OCI-LY7 (cell line): ENCODE data around the gene MTMR11. TPM values are rescaled to one million over a fixed set of nuclear protein-coding genes. Genes with fewer than 3 reads are reported as not detected.

Source experiments
- BruUV-seq: library from RNA; stranded (reverse); fragments of 400-500 nt; replicated peaks from 2 replicates; lab custom pipeline; 2021; lab: Mats Ljungman, UMichigan
- CTCF ChIA-PET: fragments of 300-600 bp; sonication (Branson Sonifier 250); formaldehyde crosslinking; loops from one replicate; lab custom pipeline; 2022; ENCODE audit warnings: antibody characterized with exemption; ENCODE audit not compliant: unreplicated experiment; lab: Charles Lee
- POLR2A ChIA-PET: fragments of 300-600 bp; sonication (Branson Sonifier 250); formaldehyde crosslinking; loops from one replicate; lab custom pipeline; 2022; ENCODE audit warnings: antibody characterized with exemption; lab: Charles Lee
- DNase-seq: peaks from one replicate; pipeline ENCODE4 v3.0.0-alpha.2; 2015; ENCODE audit warnings: low spot score
- H2AFZ ChIP-seq: fragments of 200-600 bp; sonication (generic), shearing (Covaris generic); 2 replicates; pipeline ENCODE4 v1.6.1; 2014; ENCODE audit warnings: mild to moderate bottlenecking, antibody characterized with exemption, low read length, moderate library complexity
- H3K27ac ChIP-seq: fragments of 200-600 bp; sonication (generic); 2 replicates; pipeline ENCODE4 v1.5.1; 2014; ENCODE audit warnings: mixed run types, low read depth, mild to moderate bottlenecking, moderate library complexity, low read length, inconsistent platforms; ENCODE audit not compliant: poor library complexity, severe bottlenecking
- H3K36me3 ChIP-seq: fragments of 200-600 bp; sonication (generic); 2 replicates; pipeline ENCODE4 v1.6.1; 2014; ENCODE audit warnings: mild to moderate bottlenecking, antibody characterized with exemption, low read length, moderate library complexity, mixed read lengths; ENCODE audit not compliant: insufficient read depth
- H3K4me1 ChIP-seq: fragments of 200-600 bp; sonication (generic); 2 replicates; pipeline ENCODE4 v1.5.1; 2014; ENCODE audit warnings: mild to moderate bottlenecking, low read length; ENCODE audit not compliant: insufficient read depth, poor library complexity, severe bottlenecking
- H3K4me2 ChIP-seq: fragments of 200-600 bp; sonication (generic); 2 replicates; pipeline ENCODE4 v1.6.1; 2014; ENCODE audit warnings: mild to moderate bottlenecking, low read length
- H3K4me3 ChIP-seq: fragments of 200-600 bp; sonication (generic); 2 replicates; pipeline ENCODE4 v1.5.1; 2014; ENCODE audit warnings: mild to moderate bottlenecking, low read depth, low read length; ENCODE audit not compliant: poor library complexity, severe bottlenecking
- H3K79me2 ChIP-seq: fragments of 200-600 bp; sonication (generic); 2 replicates; pipeline ENCODE4 v1.6.1; 2016; ENCODE audit warnings: low read depth, mild to moderate bottlenecking, low read length, moderate library complexity, mixed read lengths; ENCODE audit not compliant: insufficient read depth
- H3K9me2 ChIP-seq: fragments of 200-600 bp; sonication (generic); 2 replicates; pipeline ENCODE4 v1.6.1; 2016; ENCODE audit warnings: mild to moderate bottlenecking, low read length, mixed read lengths; ENCODE audit not compliant: insufficient read depth
- H3K9me3 ChIP-seq: fragments of 200-600 bp; sonication (generic); 2 replicates; pipeline ENCODE4 v1.6.1; 2014; ENCODE audit warnings: mild to moderate bottlenecking, mixed run types, low read length, mixed read lengths
- H4K20me1 ChIP-seq: fragments of 200-600 bp; sonication (generic); 2 replicates; pipeline ENCODE4 v1.6.1; 2014; ENCODE audit warnings: mild to moderate bottlenecking, antibody characterized with exemption, low read length, moderate library complexity, mixed read lengths; ENCODE audit not compliant: insufficient read depth
- CTCF ChIP-seq: fragments of 200-600 bp; sonication (generic); conservative IDR thresholded peaks from 2 replicates; pipeline ENCODE4 v1.5.1; 2014; ENCODE audit warnings: mild to moderate bottlenecking, antibody characterized with exemption, low read length, moderate library complexity, mixed read lengths
- EZH2phosphoT487 ChIP-seq: fragments of 200-600 bp; sonication (generic); IDR thresholded peaks from 2 replicates; pipeline ENCODE4 v1.6.1; 2018; ENCODE audit warnings: low read depth, borderline replicate concordance, mild to moderate bottlenecking, mixed run types, antibody characterized with exemption, low read length, moderate library complexity, mixed read lengths
- intact Hi-C: fragments of 100-400 bp; cut with micrococcal nuclease; formaldehyde crosslinking; loops from one replicate; pipeline ENCODE4 v1.10.0; 2022; ENCODE audit not compliant: unreplicated experiment
- total RNA-seq, 2 experiments: library from RNA; depleted of rRNA in 1 of 2; stranded (reverse); fragments of >200 nt in 1 of 2; shearing (Covaris generic) in 1 of 2; gene quantifications; 2 replicates each; pipeline ENCODE4 v1.2.3, GENCODE V29; 2014 to 2022

MTMR11 gene
- total RNA-seq, 2 experiments from 2014 or later = 0.09 TPM; not detected in 1

GRCh38 chr1:149899460-149900284, 37.0 kb downstream of the MTMR11 start, which contains the start of gene BOLA1:
Gene BOLA1 (plus strand): TSS chr1:149899568. CDS start chr1:149900060, 492 bp downstream.
- DNase-seq = peak; percentile 85
- peaks cover 8% of the 10 kb centered on the region for H3K4me1 ChIP-seq
- H3K27ac ChIP-seq = no peak within 1 kb of the TSS
- intact Hi-C loops = no loop called here
- H3K36me3 ChIP-seq = no peaks in the 10 kb centered on the region
- BruUV-seq = no TSS peak
- TF ChIP-seq CTCF (no peak), EZH2phosphoT487 (no peak)
- no peaks in the 10 kb centered on the region for H4K20me1 ChIP-seq
- ChIA-PET POLR2A (no interaction called here), CTCF (no interaction called here)
- H3K4me3 ChIP-seq = peak within 1 kb of the TSS; percentile 70
- peak within 1 kb of the TSS; percentile 97 for H2AFZ ChIP-seq
- H3K79me2 ChIP-seq = no peaks in the 10 kb centered on the region
- no peaks in the 10 kb centered on the region for H3K9me2 ChIP-seq
- H3K4me2 ChIP-seq = peak within 1 kb of the TSS; percentile 82
- H3K9me3 ChIP-seq = no peaks in the 10 kb centered on the region; the same call in 1 of the 2 replicates

- intact Hi-C loops = no loop called here
- H2AFZ ChIP-seq = no peak overlapping the region
- no peaks in the 10 kb centered on the region for H4K20me1 ChIP-seq
- H3K4me1 ChIP-seq = peaks cover 8% of the 10 kb centered on the region
- H3K4me3 ChIP-seq = no peak overlapping the region
- BruUV-seq = no TSS peak
- TF ChIP-seq EZH2phosphoT487 (no peak), CTCF (no peak)
- ChIA-PET CTCF (no interaction called here), POLR2A (no interaction called here)
- H3K79me2 ChIP-seq = no peaks in the 10 kb centered on the region
- H3K4me2 ChIP-seq = no peak overlapping the region
- no peaks in the 10 kb centered on the region for H3K9me2 ChIP-seq
- no peak for DNase-seq
- H3K36me3 ChIP-seq = no peaks in the 10 kb centered on the region
- no peaks in the 10 kb centered on the region; the same call in 1 of the 2 replicates for H3K9me3 ChIP-seq
- no peak overlapping the region for H3K27ac ChIP-seq
Measured at GRCh38 chr1:149896575-149896974, 40.1 kb downstream of the MTMR11 start.

GRCh38 chr1:149888999-149889289, 47.7 kb downstream of the MTMR11 start:
- Histone ChIP-seq H3K4me2 (peak overlapping the region; percentile 76), H2AFZ (peak overlapping the region; percentile 22; the same call in 1 of the 2 replicates)
- BruUV-seq = no TSS peak

More at GRCh38 chr1:149888999-149889289, 47.7 kb downstream of the MTMR11 start:
- H3K4me1 ChIP-seq = peaks cover 35% of the 10 kb centered on the region
- ChIA-PET CTCF (no interaction called here), POLR2A (interaction anchor here (0.7 to 6.0 kb wide), 8 partner anchors 39 to 373 kb away, joined by 3 to 37 read pairs (median 4); partner anchors contain the start of gene SF3B4)
- H3K27ac ChIP-seq = peak overlapping the region; percentile 98
- H3K9me3 ChIP-seq = no peaks in the 10 kb centered on the region
- H3K79me2 ChIP-seq = 0 out of 2 replicates have a peak, but pooled peaks cover 2% of the 10 kb centered on the region
- H3K36me3 ChIP-seq = peaks cover 3% of the 10 kb centered on the region; the same call in 1 of the 2 replicates
- H3K9me2 ChIP-seq = no peaks in the 10 kb centered on the region
- intact Hi-C loops = loop anchor here (1.0 to 10.0 kb wide), 3 partner anchors 38 to 276 kb away; partner anchors contain the start of gene SF3B4
- TF ChIP-seq EZH2phosphoT487 = no peak
- TF ChIP-seq CTCF = no peak
- H3K4me3 ChIP-seq = peak overlapping the region; percentile 85
- no peaks in the 10 kb centered on the region for H4K20me1 ChIP-seq
- no peak for DNase-seq
